ENCODE measurements around the gene INPP5E. TPM values are rescaled to one million over a fixed set of nuclear protein-coding genes. Genes with fewer than 3 reads are reported as not detected.
"Not testable (repeated sequence)": the region's sequence is repeated elsewhere in the genome, so short reads cannot be mapped to it uniquely, and the experiment has no call there.

INPP5E gene
- total RNA-seq, 8 experiments from 2014 or later: 4.5 to 11.1 (median 8.6) TPM

DNA sequence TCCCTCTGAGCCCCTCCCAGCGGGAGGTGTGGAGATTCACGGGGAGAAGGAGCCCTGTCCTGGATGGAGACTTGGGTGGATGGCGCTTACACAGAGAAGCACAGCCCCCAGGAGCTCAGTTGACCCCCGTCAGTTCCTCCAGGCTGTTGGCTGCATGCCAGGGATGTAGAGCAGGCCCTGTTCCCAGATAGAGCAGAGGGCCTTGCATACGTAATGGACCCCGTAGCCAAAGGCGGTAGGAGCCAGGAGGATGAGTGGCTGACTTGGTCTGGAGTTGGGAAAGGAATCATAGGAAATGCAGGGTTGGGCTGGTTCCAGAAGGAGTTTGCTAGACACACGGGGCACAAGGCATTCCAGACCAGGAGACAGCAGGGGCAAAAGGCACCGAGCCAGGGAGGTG is 26.7 kb downstream of the INPP5E start:
- in situ Hi-C loops (cut with MboI; ENCODE audit: low pct_unique_long_range_greater_than_20kb in 2 of 9, low sequenced_read_pairs in 9 of 9, unreplicated experiment in 9 of 9): no loop called here
- Histone ChIP-seq H3K4me3 (no peak overlapping the region), H3K4me1 (replicated peaks in 1 of 2) (peaks cover 12 to 14% of the 10 kb centered on the region in 2 donors), H3K27ac (no peak overlapping the region)
- 40 to 91% (median 72%) methylated on average over 1 to 6 of the region's 9 CpGs; no CpG with 5 or more reads in 2 of the 10 experiments for WGBS, 10 experiments
- peak in 1 of 8 experiments; percentile 44 for ATAC-seq (replicated peaks in 6 of 8)

DNA sequence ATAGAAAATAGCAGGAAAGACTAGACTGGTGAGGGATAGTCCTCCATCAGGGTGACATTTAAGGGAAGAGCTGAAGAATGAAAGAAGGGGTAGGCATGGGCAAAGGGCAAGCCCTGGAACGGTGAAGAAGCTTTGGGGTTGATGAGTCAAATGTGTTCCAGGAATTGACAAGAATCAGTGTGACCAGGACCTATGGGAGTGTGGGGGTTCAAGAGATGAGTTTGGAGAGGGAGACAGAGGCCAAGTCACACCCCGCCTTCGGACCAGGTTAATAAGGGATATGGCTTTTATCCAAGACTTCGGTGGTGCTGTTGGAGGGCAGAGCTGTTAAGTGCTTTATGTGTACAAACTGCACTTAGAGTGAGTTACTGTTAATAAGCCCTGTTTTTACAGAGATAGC is 28.3 kb downstream of the INPP5E start:
- Histone ChIP-seq H3K4me3 (peak overlapping the region; percentile 71 to 98 (median 81)), H3K27ac (peak overlapping the region; percentile 89 to 98), H3K4me1 (replicated peaks in 1 of 2) (peaks cover 12 to 14% of the 10 kb centered on the region in 2 donors)
- 0 to 85% (median 44%) methylated on average over 1 to 4 of the region's 4 CpGs for WGBS, 10 experiments
- in situ Hi-C loops (cut with MboI; ENCODE audit: low pct_unique_long_range_greater_than_20kb in 2 of 9, low sequenced_read_pairs in 9 of 9, unreplicated experiment in 9 of 9): no loop called here
- no peak for ATAC-seq (replicated peaks in 6 of 8)

DNA sequence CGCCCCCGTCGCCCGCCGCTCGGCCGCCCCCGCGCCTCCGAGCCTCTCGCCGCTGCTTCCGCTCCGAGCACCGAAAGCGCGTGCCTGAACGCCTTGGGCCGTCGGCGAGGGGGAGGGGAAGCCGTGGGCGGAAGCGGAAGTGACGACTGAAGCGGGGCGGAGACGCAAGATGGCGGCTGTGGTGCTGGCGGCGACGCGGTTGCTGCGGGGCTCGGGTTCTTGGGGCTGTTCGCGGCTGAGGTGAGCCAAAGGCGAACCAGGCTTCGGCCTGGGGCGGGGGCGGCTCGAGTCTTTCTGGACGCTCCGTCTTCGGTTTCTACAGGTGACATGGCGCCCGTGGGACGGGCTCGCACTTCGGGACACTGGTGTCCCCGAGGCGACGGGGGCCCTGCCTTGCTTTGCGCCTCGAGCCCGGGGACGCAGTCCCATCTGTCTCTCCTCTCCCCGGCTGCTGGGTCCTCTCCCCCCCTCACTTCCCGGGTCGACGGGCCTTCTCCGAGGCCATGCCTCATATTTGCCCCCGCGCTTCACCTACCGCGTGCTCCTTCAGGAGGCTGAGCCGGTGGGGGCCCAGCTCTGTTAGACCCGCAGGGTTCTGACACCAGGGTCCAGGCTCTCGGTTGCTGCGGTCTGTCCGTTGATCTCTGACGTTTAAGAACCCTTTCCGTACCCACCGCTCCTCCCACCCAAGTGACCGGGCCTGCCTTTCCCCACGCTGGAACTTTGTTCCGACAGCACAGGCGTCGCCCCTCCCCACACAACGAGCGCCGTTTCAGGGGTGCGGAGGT is 29.0 kb downstream of the INPP5E start, which contains the start of the genes ENTR1 and PMPCA:
ENTR1 (minus strand) TSS at position 115 of the 788 bp plus-strand sequence. CDS start 217 bp downstream, outside the sequence.
PMPCA (plus strand) TSS at position 159 of the 788 bp plus-strand sequence; CDS start at position 170, 11 bp downstream.
- Histone ChIP-seq H3K4me1 (replicated peaks in 1 of 2) (peaks cover 12 to 14% of the 10 kb centered on the region in 2 donors), H3K27ac (peak within 1 kb of the TSS; percentile 89 to 98)
- peak; percentile 78 to 88 (median 85) for ATAC-seq (replicated peaks in 6 of 8)

DNA sequence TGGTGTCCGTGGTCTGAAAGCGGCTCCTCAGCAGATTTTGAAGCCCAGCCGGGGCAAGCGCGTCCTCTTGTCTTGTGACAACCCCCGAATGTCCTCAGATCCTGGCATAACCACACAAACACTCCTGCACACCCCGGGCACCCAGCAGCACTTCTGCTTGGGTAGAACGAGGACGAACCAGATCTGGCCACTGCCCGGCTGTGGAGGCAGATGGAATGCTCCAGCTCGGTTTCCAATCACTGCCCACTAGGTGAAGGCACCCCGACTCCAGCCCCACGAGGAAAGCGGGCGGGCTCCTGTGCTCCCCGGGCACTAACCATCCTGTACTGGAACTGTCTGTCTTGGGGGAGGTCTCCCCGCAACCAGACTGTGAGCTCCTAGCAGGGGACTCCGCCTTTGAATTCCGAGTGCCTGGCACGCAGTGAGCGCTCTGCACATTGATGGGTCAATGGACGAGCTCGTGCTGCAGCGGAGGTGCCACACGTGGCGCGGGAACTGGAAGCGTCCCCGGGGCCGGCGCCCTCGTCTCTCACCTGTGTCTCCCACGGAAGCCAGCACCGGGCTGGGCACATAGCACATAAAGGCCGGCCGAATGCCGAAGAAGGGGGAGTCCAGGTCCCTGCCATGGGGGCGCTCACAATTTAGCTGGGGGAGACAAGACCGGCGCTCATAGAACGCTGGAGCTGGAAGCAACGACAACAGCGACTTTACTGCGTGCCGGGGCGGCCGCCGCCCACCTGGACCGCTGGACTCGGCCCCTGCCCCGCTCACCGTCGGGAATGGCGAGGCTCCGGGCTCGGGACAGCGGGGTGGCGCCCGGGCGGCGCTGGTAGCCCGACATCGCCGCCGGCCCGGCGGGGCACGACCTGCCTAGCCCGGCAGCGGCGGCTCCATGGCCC is 29.8 kb downstream of the INPP5E start:
- H3K27ac ChIP-seq: peak overlapping the region; percentile 89 to 98

More for the DNA sequence above, 29.0 kb downstream of the INPP5E start, which contains the start of the genes ENTR1 and PMPCA:
- in situ Hi-C loops (cut with MboI; ENCODE audit: low pct_unique_long_range_greater_than_20kb in 2 of 9, low sequenced_read_pairs in 9 of 9, unreplicated experiment in 9 of 9): no loop called here
- WGBS, 10 experiments: 0 to 6% (median 0%) methylated on average over 4 to 27 of the region's 83 CpGs; no CpG with 5 or more reads in 1 of the 10 experiments
- H3K4me3 ChIP-seq: peak within 1 kb of the TSS; percentile 71 to 98 (median 81)

GRCh38 chr9:136407911-136408310 is 31.7 kb downstream of the INPP5E start:
- ATAC-seq (replicated peaks in 6 of 8): no peak
- in situ Hi-C loops (cut with MboI; ENCODE audit: low pct_unique_long_range_greater_than_20kb in 2 of 9, low sequenced_read_pairs in 9 of 9, unreplicated experiment in 9 of 9): no loop called here
- Histone ChIP-seq H3K27ac (no peak overlapping the region), H3K4me3 (no peak overlapping the region), H3K4me1 (replicated peaks in 1 of 2) (peaks cover 12 to 14% of the 10 kb centered on the region in 2 donors)
- 90 to 100% (median 100%) methylated on average over 1 to 5 of the region's 7 CpGs; no CpG with 5 or more reads in 6 of the 10 experiments for WGBS, 10 experiments

More for the DNA sequence above, 29.8 kb downstream of the INPP5E start:
- H3K4me1 ChIP-seq (replicated peaks in 1 of 2): peaks cover 12 to 14% of the 10 kb centered on the region in 2 donors
- H3K4me3 ChIP-seq: peak overlapping the region; percentile 71 to 98 (median 81)
- in situ Hi-C loops (cut with MboI; ENCODE audit: low pct_unique_long_range_greater_than_20kb in 2 of 9, low sequenced_read_pairs in 9 of 9, unreplicated experiment in 9 of 9): no loop called here
- ATAC-seq (replicated peaks in 6 of 8): peak; percentile 41 to 67 (median 57)
- WGBS, 10 experiments: 0 to 52% (median 6%) methylated on average over 1 to 22 of the region's 71 CpGs; no CpG with 5 or more reads in 3 of the 10 experiments

- peaks cover 12 to 14% of the 10 kb centered on the region in 2 donors for H3K4me1 ChIP-seq (replicated peaks in 1 of 2)
- H3K4me3 ChIP-seq; ATAC-seq (replicated peaks in 6 of 8); in situ Hi-C loops (cut with MboI; ENCODE audit: low pct_unique_long_range_greater_than_20kb in 2 of 9, low sequenced_read_pairs in 9 of 9, unreplicated experiment in 9 of 9); H3K27ac ChIP-seq: not testable (repeated sequence)
- 93 to 100% (median 96%) methylated on average over 5 to 16 of the region's 28 CpGs; no CpG with 5 or more reads in 7 of the 10 experiments for WGBS, 10 experiments
These were observed 32.6 kb downstream of the INPP5E start for GRCh38 chr9:136407061-136407460.

DNA sequence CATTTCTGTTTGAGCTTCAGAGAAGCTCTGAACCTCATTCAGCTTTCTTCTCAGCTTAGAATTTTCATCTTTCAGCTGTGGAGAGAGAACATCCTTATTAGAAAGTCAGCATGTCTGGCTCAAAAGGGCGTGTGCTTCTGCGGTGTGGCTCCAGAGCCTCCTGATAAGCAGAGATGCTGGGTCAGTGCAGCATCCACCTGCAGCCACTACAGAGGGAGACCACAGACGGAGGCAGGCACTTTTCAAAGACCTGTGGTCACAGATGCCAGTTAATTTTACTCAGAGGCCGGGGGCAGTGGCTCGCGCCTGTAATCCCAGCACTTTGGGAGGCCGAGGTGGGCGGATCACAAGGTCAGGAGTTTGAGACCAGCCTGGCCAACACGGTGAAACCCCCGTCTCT is 33.7 kb downstream of the INPP5E start:
- ATAC-seq (replicated peaks in 6 of 8); in situ Hi-C loops (cut with MboI; ENCODE audit: low pct_unique_long_range_greater_than_20kb in 2 of 9, low sequenced_read_pairs in 9 of 9, unreplicated experiment in 9 of 9); H3K27ac ChIP-seq; H3K4me3 ChIP-seq; H3K4me1 ChIP-seq (replicated peaks in 1 of 2): not testable (repeated sequence)
- WGBS, 10 experiments: 95 to 100% (median 100%) methylated on average over 2 to 7 of the region's 10 CpGs; no CpG with 5 or more reads in 7 of the 10 experiments

DNA sequence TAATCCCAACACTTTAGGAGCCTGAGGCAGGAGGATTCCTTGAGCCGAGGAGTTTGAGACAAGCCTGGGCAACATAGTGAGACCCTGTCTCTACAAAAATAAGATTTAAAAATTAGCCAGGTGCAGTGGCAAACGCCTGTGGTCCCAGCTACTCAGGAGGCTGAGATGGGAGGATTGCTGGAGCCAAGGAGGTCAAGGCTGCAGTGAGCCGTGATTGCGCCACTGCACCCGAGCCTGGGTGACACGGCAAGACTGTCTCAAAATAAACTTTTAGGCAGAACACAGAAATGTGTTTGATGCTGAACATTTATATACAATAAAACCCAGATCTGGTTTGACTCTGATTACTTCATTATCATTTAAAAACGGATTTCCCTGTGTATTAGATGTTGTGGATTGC is 34.2 kb downstream of the INPP5E start:
- no peak overlapping the region for H3K27ac ChIP-seq
- no peak for ATAC-seq (replicated peaks in 6 of 8)
- H3K4me1 ChIP-seq (replicated peaks in 1 of 2): peaks cover 9 to 11% of the 10 kb centered on the region in 2 donors
- WGBS, 10 experiments: 20 to 100% (median 67%) methylated on average over 1 to 6 of the region's 7 CpGs; no CpG with 5 or more reads in 1 of the 10 experiments
- H3K4me3 ChIP-seq: no peak overlapping the region
- in situ Hi-C loops (cut with MboI; ENCODE audit: low pct_unique_long_range_greater_than_20kb in 2 of 9, low sequenced_read_pairs in 9 of 9, unreplicated experiment in 9 of 9): no loop called here

DNA sequence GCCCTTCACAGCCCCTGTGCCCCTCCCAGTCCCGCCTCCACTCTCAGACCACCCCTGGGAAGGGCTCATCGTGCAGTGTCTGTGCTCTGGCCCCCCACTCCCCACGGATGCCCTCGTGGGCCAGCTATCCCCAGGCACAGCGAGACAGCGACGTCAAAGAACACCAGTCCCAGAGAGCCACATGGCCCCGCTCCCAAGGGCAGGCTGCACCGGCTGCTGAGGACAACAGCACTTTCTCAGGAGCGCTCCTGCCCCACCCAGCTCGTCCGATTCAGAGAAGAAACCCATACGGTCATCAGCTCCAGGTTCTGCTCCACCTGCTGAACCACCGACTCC is 34.9 kb downstream of the INPP5E start:
- in situ Hi-C loops (cut with MboI; ENCODE audit: low pct_unique_long_range_greater_than_20kb in 2 of 9, low sequenced_read_pairs in 9 of 9, unreplicated experiment in 9 of 9): no loop called here

GRCh38 chr9:136403915-136404800 is 35.5 kb downstream of the INPP5E start:
- in situ Hi-C loops (cut with MboI; ENCODE audit: low pct_unique_long_range_greater_than_20kb in 2 of 9, low sequenced_read_pairs in 9 of 9, unreplicated experiment in 9 of 9): no loop called here
- H3K4me3 ChIP-seq: no peak overlapping the region
- no peak overlapping the region for H3K27ac ChIP-seq
- no peak for ATAC-seq (replicated peaks in 6 of 8)
- WGBS, 10 experiments: 89 to 100% (median 93%) methylated on average over 2 to 9 of the region's 32 CpGs; no CpG with 5 or more reads in 3 of the 10 experiments
- peaks cover 8 to 9% of the 10 kb centered on the region in 2 donors for H3K4me1 ChIP-seq (replicated peaks in 1 of 2)

More for the DNA sequence above, 34.9 kb downstream of the INPP5E start:
- no peak overlapping the region for H3K27ac ChIP-seq
- no peak for ATAC-seq (replicated peaks in 6 of 8)
- peaks cover 12 to 14% of the 10 kb centered on the region in 2 donors for H3K4me1 ChIP-seq (replicated peaks in 1 of 2)
- H3K4me3 ChIP-seq: no peak overlapping the region
- WGBS, 10 experiments: 95 to 100% (median 100%) methylated on average over 1 to 8 of the region's 14 CpGs; no CpG with 5 or more reads in 5 of the 10 experiments

GRCh38 chr9:136403538-136403914 is 36.1 kb downstream of the INPP5E start:
- ATAC-seq (replicated peaks in 6 of 8): no peak
- H3K4me1 ChIP-seq (replicated peaks in 1 of 2): peaks cover 11 to 13% of the 10 kb centered on the region in 2 donors
- in situ Hi-C loops (cut with MboI; ENCODE audit: low pct_unique_long_range_greater_than_20kb in 2 of 9, low sequenced_read_pairs in 9 of 9, unreplicated experiment in 9 of 9): no loop called here
- no peak overlapping the region for H3K27ac ChIP-seq
- WGBS, 10 experiments: no CpG with 5 or more reads among the region's 5 CpGs
- no peak overlapping the region for H3K4me3 ChIP-seq

DNA sequence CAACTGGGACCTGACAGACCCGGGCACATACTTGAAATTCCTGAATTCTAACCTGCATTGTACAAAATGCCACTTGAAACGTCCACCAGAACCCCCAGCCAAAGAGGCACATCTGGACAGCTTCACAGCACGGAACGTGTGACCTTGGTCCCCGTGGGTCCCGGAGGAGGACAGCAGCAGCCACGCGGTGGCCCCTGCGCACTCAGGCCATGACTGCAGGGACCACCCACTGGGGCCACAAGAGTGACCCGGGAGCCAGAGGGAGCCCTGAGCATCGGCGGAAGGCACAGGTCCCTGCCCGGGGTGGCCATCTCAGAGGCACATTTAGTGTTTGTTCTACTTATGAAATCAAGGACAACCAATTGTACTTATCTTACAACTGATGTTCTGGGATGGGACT is 37.6 kb downstream of the INPP5E start:
- ATAC-seq (replicated peaks in 6 of 8): no peak
- in situ Hi-C loops (cut with MboI; ENCODE audit: low pct_unique_long_range_greater_than_20kb in 2 of 9, low sequenced_read_pairs in 9 of 9, unreplicated experiment in 9 of 9): no loop called here
- H3K4me1 ChIP-seq (replicated peaks in 1 of 2): peaks cover 11 to 15% of the 10 kb centered on the region in 2 donors
- 52 to 92% (median 80%) methylated on average over 1 to 9 of the region's 13 CpGs; no CpG with 5 or more reads in 3 of the 10 experiments for WGBS, 10 experiments
- H3K4me3 ChIP-seq: no peak overlapping the region
- H3K27ac ChIP-seq: no peak overlapping the region

Measured in motor neuron (in vitro differentiated cells).